HUES6 (cell line): ENCODE data around the gene STAT1.
"Not testable (repeated sequence)": the region's sequence is repeated elsewhere in the genome, so short reads cannot be mapped to it uniquely, and the experiment has no call there.

Experiments
- H3K27ac ChIP-seq: 2 replicates; pipeline ENCODE4 v1.7.0; 2013; ENCODE audit warnings: low read depth, mild to moderate bottlenecking, low read length, inconsistent platforms
- H3K27me3 ChIP-seq: 2 replicates; pipeline ENCODE4 v1.6.1; 2013; ENCODE audit warnings: low read length; ENCODE audit not compliant: control insufficient read depth, insufficient read depth
- H3K36me3 ChIP-seq: 2 replicates; pipeline ENCODE4 v1.6.1; 2013; ENCODE audit warnings: low read length; ENCODE audit not compliant: control insufficient read depth, insufficient read depth
- H3K4me1 ChIP-seq: 2 replicates; pipeline ENCODE4 v1.6.1; 2013; ENCODE audit warnings: low read length; ENCODE audit not compliant: control insufficient read depth, insufficient read depth
- H3K4me3 ChIP-seq: 2 replicates; pipeline ENCODE4 v1.5.1; 2013; ENCODE audit warnings: low read depth, low read length
- H3K9ac ChIP-seq: one replicate; pipeline ENCODE4 v1.6.1; 2013; ENCODE audit warnings: mild to moderate bottlenecking, low read length
- H3K9me3 ChIP-seq: 2 replicates; pipeline ENCODE4 v1.6.1; 2013; ENCODE audit warnings: low read depth, low read length; ENCODE audit not compliant: control insufficient read depth, insufficient read depth

Gene STAT1

DNA sequence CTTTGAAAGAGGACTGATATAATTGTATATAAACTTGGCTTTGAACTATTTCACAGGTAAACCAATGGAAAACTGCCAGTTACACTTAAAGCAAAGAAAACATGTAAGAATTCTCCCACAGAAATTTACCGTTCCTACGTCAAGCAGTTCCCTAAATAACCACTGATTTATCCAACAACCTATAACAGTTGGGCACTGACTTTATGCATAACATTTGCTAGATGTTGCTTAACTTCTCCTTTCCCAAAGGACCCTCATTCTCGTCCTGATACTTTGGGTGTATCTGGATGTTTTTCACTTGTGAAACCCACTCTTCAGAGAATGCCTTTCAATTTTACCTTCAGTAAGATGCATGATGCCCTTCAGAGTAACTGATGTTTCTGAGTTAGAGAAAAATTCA is 43.8 kb downstream of the STAT1 start:
- Histone ChIP-seq H3K4me3 (no peak overlapping the region), H3K9me3 (0 out of 2 replicates have a peak, but pooled peaks cover 2% of the 10 kb centered on the region), H3K9ac (no peak overlapping the region), H3K36me3 (peaks cover 76% of the 10 kb centered on the region), H3K27ac (no peak overlapping the region), H3K4me1 (no peaks in the 10 kb centered on the region), H3K27me3 (no peaks in the 10 kb centered on the region)

DNA sequence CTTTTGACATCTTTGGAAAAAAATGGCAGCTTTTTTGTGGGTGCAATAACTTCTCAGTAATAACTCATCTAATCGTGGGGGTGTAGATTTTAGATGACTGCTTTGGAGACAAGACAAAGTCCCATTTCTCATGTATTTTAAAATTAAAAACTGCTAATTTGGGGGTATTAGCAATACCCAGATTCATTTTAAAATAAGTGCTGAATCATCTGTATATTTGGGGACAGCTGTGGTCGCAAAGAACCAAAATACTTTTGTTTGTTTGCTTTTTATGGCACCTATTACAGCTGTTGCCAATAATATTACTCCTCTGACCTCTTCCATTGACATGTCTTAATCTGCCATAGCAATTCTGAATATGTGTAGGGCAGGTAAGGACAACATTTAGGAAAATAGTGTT is 45.4 kb downstream of the STAT1 start:
- Histone ChIP-seq H3K27me3 (no peaks in the 10 kb centered on the region), H3K4me3 (no peak overlapping the region), H3K9me3 (0 out of 2 replicates have a peak, but pooled peaks cover 2% of the 10 kb centered on the region), H3K36me3 (peaks cover 66% of the 10 kb centered on the region), H3K4me1 (no peaks in the 10 kb centered on the region), H3K9ac (no peak overlapping the region), H3K27ac (no peak overlapping the region)

GRCh38 chr2:190965580-190966222 is 48.3 kb downstream of the STAT1 start:
- Histone ChIP-seq H3K4me1 (no peaks in the 10 kb centered on the region), H3K9me3 (no peaks in the 10 kb centered on the region), H3K27me3 (no peaks in the 10 kb centered on the region), H3K4me3 (no peak overlapping the region), H3K9ac (no peak overlapping the region), H3K36me3 (peaks cover 39% of the 10 kb centered on the region), H3K27ac (no peak overlapping the region)

- H3K27ac ChIP-seq: no peak overlapping the region
- H3K27me3 ChIP-seq: no peaks in the 10 kb centered on the region
- peaks cover 25% of the 10 kb centered on the region for H3K36me3 ChIP-seq
- no peaks in the 10 kb centered on the region for H3K9me3 ChIP-seq
- H3K4me3 ChIP-seq: no peak overlapping the region
- no peaks in the 10 kb centered on the region for H3K4me1 ChIP-seq
- H3K9ac ChIP-seq: no peak overlapping the region
Measured at GRCh38 chr2:190964170-190964795, 49.7 kb downstream of the STAT1 start.

GRCh38 chr2:190963088-190963487 is 50.9 kb downstream of the STAT1 start:
- Histone ChIP-seq H3K4me3 (no peak overlapping the region), H3K9ac (no peak overlapping the region), H3K36me3 (peaks cover 19% of the 10 kb centered on the region), H3K27ac (no peak overlapping the region), H3K4me1 (no peaks in the 10 kb centered on the region), H3K9me3 (no peaks in the 10 kb centered on the region), H3K27me3 (no peaks in the 10 kb centered on the region)

DNA sequence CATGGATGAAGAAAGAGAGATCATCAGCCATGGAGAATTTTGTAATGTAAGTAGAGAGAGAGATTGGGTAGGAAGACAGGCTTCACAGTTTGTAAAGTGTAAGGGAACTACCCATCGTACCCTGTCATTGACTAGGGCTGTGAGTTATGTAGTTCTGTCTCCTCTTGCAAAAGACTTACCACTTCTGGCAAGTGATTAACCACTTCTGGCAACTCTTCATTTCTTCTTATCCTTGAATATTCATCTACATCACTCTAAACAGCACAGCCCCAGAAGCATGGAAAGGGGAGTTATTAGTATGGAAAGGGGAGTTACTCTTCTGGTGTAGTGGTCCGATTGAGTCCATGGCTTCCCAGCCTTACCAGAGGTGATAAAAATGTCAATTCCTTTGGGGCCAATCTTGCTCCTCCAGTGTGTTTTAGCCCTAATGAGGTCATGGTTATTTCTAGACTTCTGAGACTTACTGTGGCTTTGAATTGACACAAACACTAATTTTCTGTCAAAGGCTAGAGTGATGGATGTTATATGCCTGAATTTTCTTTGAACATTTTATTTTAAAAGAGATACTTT is 52.0 kb downstream of the STAT1 start:
- H3K9me3 ChIP-seq: no peaks in the 10 kb centered on the region
- no peaks in the 10 kb centered on the region for H3K4me1 ChIP-seq
- no peak overlapping the region for H3K4me3 ChIP-seq
- H3K27ac ChIP-seq: no peak overlapping the region
- no peak overlapping the region for H3K9ac ChIP-seq
- no peaks in the 10 kb centered on the region for H3K27me3 ChIP-seq
- H3K36me3 ChIP-seq: peaks cover 13% of the 10 kb centered on the region

GRCh38 chr2:190961117-190961516 is 52.9 kb downstream of the STAT1 start:
- H3K9ac ChIP-seq, H3K27me3 ChIP-seq, H3K9me3 ChIP-seq, H3K27ac ChIP-seq, H3K4me1 ChIP-seq, H3K4me3 ChIP-seq: not testable (repeated sequence)
- H3K36me3 ChIP-seq: peaks cover 13% of the 10 kb centered on the region

DNA sequence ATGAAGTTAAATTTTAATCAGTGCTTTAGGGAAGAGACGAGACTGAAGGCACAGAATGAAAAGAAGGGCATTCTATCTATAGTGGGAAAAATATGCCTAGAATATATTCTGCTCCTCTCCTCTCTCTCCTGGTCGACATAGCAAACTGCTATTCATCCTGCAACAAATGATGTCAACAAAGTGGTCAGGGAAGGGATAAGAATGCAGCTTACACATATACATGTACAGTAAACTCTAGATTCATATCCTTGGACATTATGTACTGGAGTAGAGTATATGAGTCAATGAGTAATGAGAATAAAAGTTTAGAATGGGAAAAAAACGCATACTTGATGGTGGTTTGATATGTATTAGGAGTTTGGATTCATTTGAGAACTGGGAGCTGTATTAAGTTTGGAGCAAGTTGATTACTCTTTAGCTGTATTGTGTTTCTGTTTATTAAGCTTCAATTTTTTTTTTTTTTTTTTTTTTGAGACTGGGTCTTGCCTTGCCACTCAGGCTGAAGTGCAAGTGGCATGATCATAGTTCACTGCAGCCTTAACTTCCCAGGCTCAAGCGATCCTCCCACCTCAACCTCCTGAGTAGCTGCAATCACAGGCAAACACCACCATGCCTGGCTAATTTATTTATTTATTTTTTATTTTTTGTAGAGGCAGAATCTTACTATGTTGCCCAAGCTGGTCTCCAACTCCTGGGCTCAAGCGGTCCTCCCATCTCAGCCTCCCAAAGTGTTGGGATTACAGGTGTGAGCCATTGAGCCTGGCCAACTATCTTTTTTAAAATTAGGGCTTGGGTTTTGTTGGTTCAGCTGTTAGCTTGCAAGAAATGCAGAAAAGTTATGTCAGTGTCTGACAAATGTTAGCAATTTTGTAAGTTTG is 53.8 kb downstream of the STAT1 start:
- Histone ChIP-seq H3K27ac (no peak overlapping the region), H3K36me3 (peaks cover 7% of the 10 kb centered on the region), H3K9me3 (no peaks in the 10 kb centered on the region), H3K27me3 (no peaks in the 10 kb centered on the region), H3K4me3 (no peak overlapping the region), H3K9ac (no peak overlapping the region), H3K4me1 (no peaks in the 10 kb centered on the region)

GRCh38 chr2:190953257-190953656 is 60.7 kb downstream of the STAT1 start:
- Histone ChIP-seq H3K27me3 (no peaks in the 10 kb centered on the region), H3K9me3 (no peaks in the 10 kb centered on the region), H3K4me1 (no peaks in the 10 kb centered on the region), H3K27ac (no peak overlapping the region), H3K9ac (no peak overlapping the region), H3K36me3 (no peaks in the 10 kb centered on the region), H3K4me3 (no peak overlapping the region)

DNA sequence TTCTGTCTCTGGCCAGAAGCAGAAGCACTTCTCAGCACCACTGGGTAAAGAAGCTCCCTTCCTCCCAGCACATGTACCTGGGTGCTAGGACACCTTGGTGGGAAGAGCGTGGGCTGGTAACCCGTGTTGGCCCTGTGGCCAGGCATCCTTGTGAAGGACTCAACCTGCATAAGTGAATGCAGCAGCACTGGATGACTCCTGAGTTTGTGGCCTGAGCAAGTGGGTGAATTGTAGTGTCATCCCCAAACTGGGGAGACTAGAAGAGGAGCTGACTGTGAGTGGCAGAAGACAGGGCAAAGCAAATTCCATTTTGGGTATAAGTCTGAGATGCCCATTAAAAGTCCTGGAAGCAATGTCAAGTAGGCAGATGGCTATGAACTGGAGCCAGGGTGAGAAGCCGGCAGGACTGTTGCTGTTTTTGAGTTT is 63.4 kb downstream of the STAT1 start:
- Histone ChIP-seq H3K9ac (no peak overlapping the region), H3K4me3 (no peak overlapping the region), H3K27ac (no peak overlapping the region), H3K36me3 (no peaks in the 10 kb centered on the region), H3K9me3 (no peaks in the 10 kb centered on the region), H3K27me3 (no peaks in the 10 kb centered on the region), H3K4me1 (peaks cover 6% of the 10 kb centered on the region)

GRCh38 chr2:190948671-190949070 is 65.3 kb downstream of the STAT1 start:
- Histone ChIP-seq H3K4me3 (no peak overlapping the region), H3K27me3 (no peaks in the 10 kb centered on the region), H3K9ac (no peak overlapping the region), H3K36me3 (no peaks in the 10 kb centered on the region), H3K4me1 (peaks cover 6% of the 10 kb centered on the region), H3K27ac (no peak overlapping the region), H3K9me3 (no peaks in the 10 kb centered on the region)
